MM.1S (cell line): ENCODE measurements around the gene XPC.

Experiments used
- DNase-seq: peaks from one replicate; pipeline ENCODE4 v3.0.0-alpha.2; 2015
- H2AFZ ChIP-seq: fragments of 300-600 bp; sonication (generic); 2 replicates; pipeline ENCODE4 v1.6.0; 2016; ENCODE audit warnings: antibody characterized with exemption, low read length
- H3F3A ChIP-seq: fragments of 300-600 bp; sonication (generic); 2 replicates; pipeline ENCODE4 v1.6.1; 2016; ENCODE audit warnings: mild to moderate bottlenecking, antibody characterized with exemption, low read length, moderate library complexity, mixed read lengths; ENCODE audit not compliant: insufficient read depth
- H3K27ac ChIP-seq: fragments of 300-600 bp; sonication (generic); 2 replicates; pipeline ENCODE4 v1.5.1; 2016; ENCODE audit warnings: mild to moderate bottlenecking, low read length
- H3K27me3 ChIP-seq: fragments of 300-600 bp; sonication (generic); replicated peaks from 2 replicates; pipeline ENCODE4 v1.6.0; 2016; ENCODE audit warnings: low read length; ENCODE audit not compliant: insufficient read depth
- H3K36me3 ChIP-seq: fragments of 300-600 bp; sonication (generic); replicated peaks from 2 replicates; pipeline ENCODE4 v1.6.1; 2016; ENCODE audit warnings: mild to moderate bottlenecking, low read length, mixed read lengths; ENCODE audit not compliant: insufficient read depth
- H3K4me1 ChIP-seq: fragments of 300-600 bp; sonication (generic); 2 replicates; pipeline ENCODE4 v1.6.1; 2016; ENCODE audit warnings: low read length, mixed read lengths
- H3K4me2 ChIP-seq: fragments of 300-600 bp; sonication (generic); 2 replicates; pipeline ENCODE4 v1.6.0; 2016; ENCODE audit warnings: low read depth, low read length
- H3K4me3 ChIP-seq: fragments of 300-600 bp; sonication (generic); 2 replicates; pipeline ENCODE4 v1.5.1; 2016; ENCODE audit warnings: low read length, mixed read lengths
- H3K79me2 ChIP-seq: fragments of 300-600 bp; sonication (generic); 2 replicates; pipeline ENCODE4 v1.6.1; 2016; ENCODE audit warnings: mixed run types, low read length, mixed read lengths
- H3K9ac ChIP-seq: fragments of 300-600 bp; sonication (generic); 2 replicates; pipeline ENCODE4 v1.6.1; 2016; ENCODE audit warnings: low read length, mixed read lengths
- H3K9me2 ChIP-seq: fragments of 300-600 bp; sonication (generic); replicated peaks from 2 replicates; pipeline ENCODE4 v1.6.1; 2016; ENCODE audit warnings: mild to moderate bottlenecking, low read length, mixed read lengths; ENCODE audit not compliant: insufficient read depth
- H3K9me3 ChIP-seq: fragments of 300-600 bp; sonication (generic); replicated peaks from 2 replicates; pipeline ENCODE4 v1.6.1; 2016; ENCODE audit warnings: mild to moderate bottlenecking, low read length, mixed read lengths; ENCODE audit not compliant: insufficient read depth
- H4K20me1 ChIP-seq: fragments of 300-600 bp; sonication (generic); 2 replicates; pipeline ENCODE4 v1.6.1; 2016; ENCODE audit warnings: mild to moderate bottlenecking, low read length, moderate library complexity, mixed read lengths; ENCODE audit not compliant: insufficient read depth
- EZH2 ChIP-seq: fragments of 300-600 bp; sonication (generic); optimal IDR thresholded peaks from 2 replicates; pipeline ENCODE3; 2017; ENCODE audit warnings: low read depth, mild to moderate bottlenecking, antibody characterized with exemption, low read length, mixed read lengths
- EZH2phosphoT487 ChIP-seq: fragments of 300-600 bp; sonication (generic); IDR thresholded peaks from 2 replicates; pipeline ENCODE4 v1.6.1; 2018; ENCODE audit warnings: antibody characterized with exemption, low read length
- TF ChIP-seq, protein P1 (sequence below): fragments of 300-600 bp; sonication (generic); IDR thresholded peaks from 2 replicates; pipeline ENCODE4 v1.5.1; 2016; ENCODE audit warnings: antibody characterized with exemption, low read length, mixed read lengths

The XPC gene

DNA sequence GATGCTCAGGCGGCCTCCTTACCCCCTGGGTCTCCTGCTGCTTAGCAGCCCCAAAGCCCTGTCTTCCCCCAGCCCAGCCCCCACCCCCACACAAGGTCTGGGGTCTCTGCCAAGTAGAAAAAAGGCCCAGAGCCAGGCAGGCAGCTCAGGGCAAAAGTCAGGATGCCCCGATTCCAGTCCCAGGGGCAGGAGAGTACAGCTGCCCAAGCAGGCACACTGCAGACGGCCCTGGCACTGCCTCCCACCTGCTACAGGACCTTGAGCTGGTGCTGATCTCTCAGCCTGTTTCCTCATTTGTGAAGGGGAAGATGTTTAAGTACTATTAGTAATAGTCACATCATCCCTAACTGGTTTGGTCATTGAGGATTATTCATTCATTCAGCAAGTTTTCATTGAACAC, 41.0 kb downstream of the XPC start:
- no peaks in the 10 kb centered on the region for H3K27me3 ChIP-seq
- H3K27ac ChIP-seq, result no peak overlapping the region
- no peaks in the 10 kb centered on the region for H3K9me2 ChIP-seq
- H3K4me1 ChIP-seq, result no peaks in the 10 kb centered on the region
- H4K20me1 ChIP-seq, result no peaks in the 10 kb centered on the region
- no peak overlapping the region for H3K4me2 ChIP-seq
- TF ChIP-seq EZH2phosphoT487 (no peak), EZH2 (no peak)
- TF ChIP-seq, protein P1, sequence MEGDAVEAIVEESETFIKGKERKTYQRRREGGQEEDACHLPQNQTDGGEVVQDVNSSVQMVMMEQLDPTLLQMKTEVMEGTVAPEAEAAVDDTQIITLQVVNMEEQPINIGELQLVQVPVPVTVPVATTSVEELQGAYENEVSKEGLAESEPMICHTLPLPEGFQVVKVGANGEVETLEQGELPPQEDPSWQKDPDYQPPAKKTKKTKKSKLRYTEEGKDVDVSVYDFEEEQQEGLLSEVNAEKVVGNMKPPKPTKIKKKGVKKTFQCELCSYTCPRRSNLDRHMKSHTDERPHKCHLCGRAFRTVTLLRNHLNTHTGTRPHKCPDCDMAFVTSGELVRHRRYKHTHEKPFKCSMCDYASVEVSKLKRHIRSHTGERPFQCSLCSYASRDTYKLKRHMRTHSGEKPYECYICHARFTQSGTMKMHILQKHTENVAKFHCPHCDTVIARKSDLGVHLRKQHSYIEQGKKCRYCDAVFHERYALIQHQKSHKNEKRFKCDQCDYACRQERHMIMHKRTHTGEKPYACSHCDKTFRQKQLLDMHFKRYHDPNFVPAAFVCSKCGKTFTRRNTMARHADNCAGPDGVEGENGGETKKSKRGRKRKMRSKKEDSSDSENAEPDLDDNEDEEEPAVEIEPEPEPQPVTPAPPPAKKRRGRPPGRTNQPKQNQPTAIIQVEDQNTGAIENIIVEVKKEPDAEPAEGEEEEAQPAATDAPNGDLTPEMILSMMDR, result no peak
- no peaks in the 10 kb centered on the region for H3F3A ChIP-seq
- no peaks in the 10 kb centered on the region for H3K79me2 ChIP-seq
- no peak for DNase-seq
- no peaks in the 10 kb centered on the region for H3K9me3 ChIP-seq
- no peak overlapping the region for H3K4me3 ChIP-seq
- H2AFZ ChIP-seq, result no peak overlapping the region
- peaks cover 7% of the 10 kb centered on the region; the same call in 1 of the 2 replicates for H3K36me3 ChIP-seq
- H3K9ac ChIP-seq, result no peak overlapping the region

- H3K9me3 ChIP-seq, result no peaks in the 10 kb centered on the region
- no peaks in the 10 kb centered on the region for H3K9me2 ChIP-seq
- no peak for DNase-seq
- H4K20me1 ChIP-seq, result no peaks in the 10 kb centered on the region
- H3K27ac ChIP-seq, result no peak overlapping the region
- peaks cover 7% of the 10 kb centered on the region; the same call in 1 of the 2 replicates for H3K36me3 ChIP-seq
- no peaks in the 10 kb centered on the region for H3K4me1 ChIP-seq
- TF ChIP-seq EZH2phosphoT487 (no peak), EZH2 (no peak)
- TF ChIP-seq, protein P1, result no peak
- H3K9ac ChIP-seq, result no peak overlapping the region
- no peak overlapping the region for H2AFZ ChIP-seq
- no peak overlapping the region for H3K4me2 ChIP-seq
- no peaks in the 10 kb centered on the region for H3K79me2 ChIP-seq
- H3K4me3 ChIP-seq, result no peak overlapping the region
- H3F3A ChIP-seq, result no peaks in the 10 kb centered on the region
- H3K27me3 ChIP-seq, result no peaks in the 10 kb centered on the region
Observed at GRCh38 chr3:14137004-14137403, 41.4 kb downstream of the XPC start.

DNA sequence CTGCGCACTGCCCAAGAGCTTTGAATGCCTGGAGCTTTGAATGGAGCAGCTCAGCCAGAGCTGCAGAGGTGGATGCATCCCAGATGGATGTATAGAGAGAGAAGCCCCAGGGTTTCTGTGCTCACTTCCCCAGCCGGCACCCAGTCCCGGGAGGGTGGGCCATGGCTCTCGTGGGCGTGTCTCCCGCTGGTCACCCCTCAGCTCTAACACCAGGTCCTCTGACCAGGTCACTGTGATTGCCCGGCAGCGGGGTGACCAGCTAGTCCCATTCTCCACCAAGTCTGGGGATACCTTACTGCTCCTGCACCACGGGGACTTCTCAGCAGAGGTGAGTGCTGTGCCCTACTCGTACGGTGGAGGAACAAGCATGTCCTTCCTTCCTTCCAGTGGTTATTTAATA, 42.8 kb downstream of the XPC start:
- Histone ChIP-seq H3K4me2 (no peak overlapping the region), H3K79me2 (0 out of 2 replicates have a peak, but pooled peaks cover 3% of the 10 kb centered on the region), H3K9ac (no peak overlapping the region), H2AFZ (no peak overlapping the region), H3K4me3 (no peak overlapping the region), H3K27me3 (no peaks in the 10 kb centered on the region), H3K9me3 (no peaks in the 10 kb centered on the region), H3F3A (no peaks in the 10 kb centered on the region), H3K36me3 (peaks cover 13% of the 10 kb centered on the region), H3K27ac (no peak overlapping the region), H3K4me1 (no peaks in the 10 kb centered on the region), H3K9me2 (no peaks in the 10 kb centered on the region), H4K20me1 (no peaks in the 10 kb centered on the region)
- no peak for DNase-seq
- no peak for TF ChIP-seq EZH2
- no peak for TF ChIP-seq EZH2phosphoT487
- TF ChIP-seq, protein P1, result no peak
